Astrocyte (in vitro differentiated cells and primary cell): ENCODE measurements around the gene MAPK10. TPM values are rescaled to one million over a fixed set of nuclear protein-coding genes. Genes with fewer than 3 reads are reported as not detected.

Experiments
- DNase-seq: peaks from one replicate; pipeline ENCODE4 v3.0.0-alpha.2; 2010; ENCODE audit warnings: low read depth
- FAIRE-seq: peaks from 2 replicates; lab custom pipeline; 2011; peaks lifted over from hg19 to GRCh38; lab: Jason Lieb, UNC
- H2AFZ ChIP-seq: 2 replicates; pipeline ENCODE4 v1.6.0; 2012; ENCODE audit warnings: low read depth, low read length, inconsistent platforms
- H3K27ac ChIP-seq: 2 replicates; pipeline ENCODE4 v1.5.1; 2011; ENCODE audit warnings: low read depth, low read length, inconsistent platforms
- H3K27me3 ChIP-seq: 2 replicates; pipeline ENCODE4 v1.6.0; 2011; ENCODE audit warnings: low read length, inconsistent platforms; ENCODE audit not compliant: insufficient read depth
- H3K36me3 ChIP-seq: 2 replicates; pipeline ENCODE4 v1.5.1; 2011; ENCODE audit warnings: low read length, inconsistent platforms; ENCODE audit not compliant: insufficient read depth
- H3K4me1 ChIP-seq: 2 replicates; pipeline ENCODE4 v1.5.1; 2011; ENCODE audit warnings: low read length, inconsistent platforms; ENCODE audit not compliant: insufficient read depth
- H3K4me2 ChIP-seq: 2 replicates; pipeline ENCODE4 v1.6.0; 2012; ENCODE audit warnings: low read length, inconsistent platforms
- H3K4me3 ChIP-seq: 2 replicates; pipeline ENCODE4 v1.5.1; 2011; ENCODE audit warnings: low read depth, mild to moderate bottlenecking, low read length, inconsistent platforms; ENCODE audit not compliant: insufficient read depth
- H3K79me2 ChIP-seq: 2 replicates; pipeline ENCODE4 v1.6.0; 2012; ENCODE audit warnings: mild to moderate bottlenecking, low read length, inconsistent platforms; ENCODE audit not compliant: insufficient read depth
- H3K9ac ChIP-seq: 2 replicates; pipeline ENCODE4 v1.6.0; 2012; ENCODE audit warnings: mild to moderate bottlenecking, low read length, inconsistent platforms
- H3K9me3 ChIP-seq: 2 replicates; pipeline ENCODE4 v1.5.1; 2012; ENCODE audit warnings: low read depth, mild to moderate bottlenecking, low read length, inconsistent platforms; ENCODE audit not compliant: insufficient read depth
- H4K20me1 ChIP-seq: 2 replicates; pipeline ENCODE4 v1.6.0; 2012; ENCODE audit warnings: low read length, inconsistent platforms; ENCODE audit not compliant: insufficient read depth
- H3K27ac Mint-ChIP-seq: one replicate; pipeline ENCODE4 v1.8.0; 2021; ENCODE audit warnings: mild to moderate bottlenecking, mixed read lengths; ENCODE audit not compliant: unreplicated experiment
- H3K27me3 Mint-ChIP-seq: one replicate; pipeline ENCODE4 v1.8.0; 2021; ENCODE audit warnings: low read depth, mixed read lengths; ENCODE audit not compliant: unreplicated experiment
- H3K36me3 Mint-ChIP-seq: one replicate; pipeline ENCODE4 v1.8.0; 2021; ENCODE audit warnings: low read depth, mixed read lengths; ENCODE audit not compliant: unreplicated experiment
- H3K4me1 Mint-ChIP-seq: one replicate; pipeline ENCODE4 v1.8.0; 2021; ENCODE audit warnings: low read depth, mixed read lengths; ENCODE audit not compliant: unreplicated experiment
- H3K4me3 Mint-ChIP-seq: one replicate; pipeline ENCODE4 v1.8.0; 2021; ENCODE audit warnings: mild to moderate bottlenecking, moderate library complexity, mixed read lengths; ENCODE audit not compliant: unreplicated experiment
- H3K9me3 Mint-ChIP-seq: one replicate; pipeline ENCODE4 v1.8.0; 2021; ENCODE audit warnings: mild to moderate bottlenecking, mixed read lengths; ENCODE audit not compliant: unreplicated experiment
- EZH2 ChIP-seq: IDR thresholded peaks from 2 replicates; pipeline ENCODE4 v1.6.1; 2012; ENCODE audit warnings: mild to moderate bottlenecking, low read length, inconsistent platforms; ENCODE audit not compliant: insufficient read depth
- total RNA-seq: library from RNA; stranded (reverse); gene quantifications from 2 replicates; pipeline ENCODE4 v1.2.1, GENCODE V29; 2021
- TF ChIP-seq, protein P1 (sequence below): IDR thresholded peaks from 2 replicates; pipeline ENCODE4 v1.5.1; 2011; ENCODE audit warnings: low read depth, mild to moderate bottlenecking, inconsistent platforms, low read length, moderate library complexity; ENCODE audit not compliant: insufficient read depth

MAPK10 gene
- total RNA-seq, 1 donor from 2014 or later, result 7.5 TPM

DNA sequence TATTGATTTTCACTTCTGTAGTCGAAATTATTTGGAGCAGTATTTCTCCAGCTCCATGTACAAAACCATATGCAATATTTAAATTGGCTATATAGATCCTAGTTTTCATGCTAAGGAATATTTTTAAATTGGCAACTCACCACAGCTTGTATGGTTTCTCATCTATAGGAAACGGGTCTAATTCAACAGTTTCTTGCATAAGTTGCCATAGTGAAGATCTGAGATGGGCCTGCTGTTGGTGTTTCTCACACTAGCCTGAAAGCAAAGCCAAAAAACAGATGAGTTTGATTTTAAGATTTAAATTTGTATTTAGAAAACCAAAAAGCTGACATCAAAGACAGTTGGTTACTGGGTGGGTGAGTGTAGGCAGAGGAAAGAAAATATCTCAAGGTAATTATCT is 5.5 kb downstream of the MAPK10 start:
- H3K27me3 ChIP-seq, result no peaks in the 10 kb centered on the region
- Mint-ChIP-seq H3K4me1 (peaks cover 3% of the 10 kb centered on the region), H3K36me3 (no peaks in the 10 kb centered on the region), H3K27ac (no peak overlapping the region), H3K4me3 (no peak overlapping the region), H3K27me3 (no peaks in the 10 kb centered on the region), H3K9me3 (no peaks in the 10 kb centered on the region)
- H2AFZ ChIP-seq, result no peak overlapping the region
- no peak overlapping the region for H3K27ac ChIP-seq
- H3K36me3 ChIP-seq, result no peaks in the 10 kb centered on the region
- H3K4me1 ChIP-seq, result peaks cover under 1% of the 10 kb centered on the region
- H3K9me3 ChIP-seq, result no peaks in the 10 kb centered on the region
- no peaks in the 10 kb centered on the region for H4K20me1 ChIP-seq
- H3K9ac ChIP-seq, result no peak overlapping the region
- no peak overlapping the region for H3K4me2 ChIP-seq
- no peak overlapping the region for H3K4me3 ChIP-seq
- no peak for DNase-seq
- no peak for TF ChIP-seq EZH2
- TF ChIP-seq, protein P1, sequence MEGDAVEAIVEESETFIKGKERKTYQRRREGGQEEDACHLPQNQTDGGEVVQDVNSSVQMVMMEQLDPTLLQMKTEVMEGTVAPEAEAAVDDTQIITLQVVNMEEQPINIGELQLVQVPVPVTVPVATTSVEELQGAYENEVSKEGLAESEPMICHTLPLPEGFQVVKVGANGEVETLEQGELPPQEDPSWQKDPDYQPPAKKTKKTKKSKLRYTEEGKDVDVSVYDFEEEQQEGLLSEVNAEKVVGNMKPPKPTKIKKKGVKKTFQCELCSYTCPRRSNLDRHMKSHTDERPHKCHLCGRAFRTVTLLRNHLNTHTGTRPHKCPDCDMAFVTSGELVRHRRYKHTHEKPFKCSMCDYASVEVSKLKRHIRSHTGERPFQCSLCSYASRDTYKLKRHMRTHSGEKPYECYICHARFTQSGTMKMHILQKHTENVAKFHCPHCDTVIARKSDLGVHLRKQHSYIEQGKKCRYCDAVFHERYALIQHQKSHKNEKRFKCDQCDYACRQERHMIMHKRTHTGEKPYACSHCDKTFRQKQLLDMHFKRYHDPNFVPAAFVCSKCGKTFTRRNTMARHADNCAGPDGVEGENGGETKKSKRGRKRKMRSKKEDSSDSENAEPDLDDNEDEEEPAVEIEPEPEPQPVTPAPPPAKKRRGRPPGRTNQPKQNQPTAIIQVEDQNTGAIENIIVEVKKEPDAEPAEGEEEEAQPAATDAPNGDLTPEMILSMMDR, result no peak
- H3K79me2 ChIP-seq, result no peaks in the 10 kb centered on the region
- FAIRE-seq, result no peak

DNA sequence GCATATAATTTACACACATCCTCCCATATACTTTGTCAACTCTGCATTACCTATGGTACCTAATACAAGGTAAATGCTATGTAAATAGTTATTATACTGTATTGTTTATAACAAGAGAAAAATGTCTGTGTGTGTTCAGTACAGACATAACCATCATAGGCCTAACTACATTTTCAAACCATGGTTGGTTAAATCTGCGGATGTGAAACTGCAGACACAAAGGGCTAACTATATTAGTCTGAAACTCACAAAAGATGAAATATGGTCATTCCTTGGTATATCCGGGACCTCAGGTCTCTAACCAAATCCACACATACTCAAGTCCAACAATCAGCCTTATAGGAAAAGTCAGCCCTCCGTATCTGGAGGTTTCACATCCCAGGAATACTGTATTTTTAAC is 13.5 kb downstream of the MAPK10 start:
- H3K9ac ChIP-seq, result no peak overlapping the region
- no peaks in the 10 kb centered on the region for H3K36me3 ChIP-seq
- H2AFZ ChIP-seq, result no peak overlapping the region
- Mint-ChIP-seq H3K27me3 (no peaks in the 10 kb centered on the region), H3K9me3 (no peaks in the 10 kb centered on the region), H3K27ac (no peak overlapping the region), H3K36me3 (no peaks in the 10 kb centered on the region), H3K4me1 (no peaks in the 10 kb centered on the region), H3K4me3 (no peak overlapping the region)
- H4K20me1 ChIP-seq, result no peaks in the 10 kb centered on the region
- H3K4me3 ChIP-seq, result no peak overlapping the region
- DNase-seq (no peak), FAIRE-seq (no peak)
- no peak overlapping the region for H3K27ac ChIP-seq
- no peaks in the 10 kb centered on the region for H3K27me3 ChIP-seq
- TF ChIP-seq, protein P1, result no peak
- TF ChIP-seq EZH2, result no peak
- no peaks in the 10 kb centered on the region for H3K9me3 ChIP-seq
- H3K79me2 ChIP-seq, result no peaks in the 10 kb centered on the region
- no peaks in the 10 kb centered on the region for H3K4me1 ChIP-seq
- H3K4me2 ChIP-seq, result no peak overlapping the region

DNA sequence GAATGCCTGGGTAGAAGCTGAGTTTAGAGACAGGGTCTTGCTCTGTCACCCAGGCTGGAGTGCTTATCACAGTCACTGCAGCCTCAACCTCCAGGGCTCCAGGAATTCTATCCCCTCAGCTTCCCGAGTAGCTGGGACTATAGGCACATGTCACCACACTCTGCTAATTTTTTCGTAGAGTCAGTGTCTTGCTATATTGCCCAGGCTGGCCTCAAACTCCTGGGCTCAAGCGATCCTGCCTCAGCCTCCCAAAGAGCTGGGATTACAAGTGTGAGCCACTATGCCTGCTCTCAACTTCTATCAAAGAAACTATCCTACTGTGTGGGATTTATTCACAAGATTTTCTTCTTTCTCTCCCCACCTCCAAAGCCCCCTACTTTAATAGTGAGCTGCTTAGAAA is 15.7 kb downstream of the MAPK10 start:
- Mint-ChIP-seq H3K9me3 (no peaks in the 10 kb centered on the region), H3K36me3 (peaks cover 2% of the 10 kb centered on the region), H3K27me3 (no peaks in the 10 kb centered on the region), H3K4me1 (peaks cover 4% of the 10 kb centered on the region), H3K4me3 (no peak overlapping the region), H3K27ac (no peak overlapping the region)
- Histone ChIP-seq H3K9ac (no peak overlapping the region), H3K4me3 (no peak overlapping the region), H3K27ac (no peak overlapping the region), H3K9me3 (no peaks in the 10 kb centered on the region), H3K4me1 (peaks cover 3% of the 10 kb centered on the region), H3K79me2 (no peaks in the 10 kb centered on the region), H3K36me3 (no peaks in the 10 kb centered on the region), H3K4me2 (no peak overlapping the region), H2AFZ (no peak overlapping the region), H4K20me1 (no peaks in the 10 kb centered on the region), H3K27me3 (no peaks in the 10 kb centered on the region)
- DNase-seq (no peak), FAIRE-seq (no peak)
- no peak for TF ChIP-seq EZH2
- TF ChIP-seq, protein P1, result no peak
